ENCODE results near the gene ARHGEF25.

The ARHGEF25 gene

DNA sequence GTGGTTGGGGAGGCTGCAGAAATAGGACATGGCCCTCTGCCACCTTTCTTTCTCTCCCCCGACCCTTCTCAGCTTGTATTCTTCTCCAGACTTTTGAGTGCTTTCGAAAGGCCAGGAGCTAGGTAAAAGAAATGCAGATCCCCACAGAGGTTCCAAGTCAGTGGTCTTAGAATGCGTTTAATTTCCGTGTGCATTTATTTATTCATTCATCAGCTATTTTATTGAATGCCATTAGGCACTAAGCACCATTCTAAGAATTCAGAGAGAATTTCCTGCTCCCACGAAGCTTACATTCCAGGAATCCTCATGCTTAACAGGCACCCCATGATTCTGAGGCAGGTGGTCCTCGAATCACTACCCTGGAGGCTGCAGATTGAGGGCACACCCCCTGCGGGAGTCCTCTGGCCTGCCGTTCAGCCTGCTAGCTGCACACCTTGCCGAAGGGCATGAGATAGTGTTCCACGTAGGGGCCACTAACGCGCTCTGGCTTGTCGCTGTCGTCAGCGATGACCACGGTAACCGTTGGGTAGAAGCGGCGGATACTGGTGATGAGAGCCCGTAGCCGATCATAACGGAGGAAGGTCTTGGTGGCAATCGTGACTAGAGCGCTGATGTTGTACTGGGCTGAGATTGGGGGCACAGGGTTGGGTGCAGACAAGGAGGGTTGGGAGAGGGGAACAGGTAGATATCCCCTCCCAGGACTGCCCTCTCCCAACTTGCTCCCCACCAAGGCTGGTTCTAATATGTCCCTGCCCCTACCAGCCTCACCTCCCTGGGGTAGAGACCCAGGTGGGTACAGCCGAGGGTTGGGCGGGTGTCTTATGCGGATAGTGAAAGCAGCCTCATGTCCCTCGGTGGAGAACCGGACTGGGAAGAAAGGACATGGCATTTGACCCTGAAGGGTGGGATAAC, 17.3 kb downstream of the ARHGEF25 start:
- TF ChIP-seq, protein P1, sequence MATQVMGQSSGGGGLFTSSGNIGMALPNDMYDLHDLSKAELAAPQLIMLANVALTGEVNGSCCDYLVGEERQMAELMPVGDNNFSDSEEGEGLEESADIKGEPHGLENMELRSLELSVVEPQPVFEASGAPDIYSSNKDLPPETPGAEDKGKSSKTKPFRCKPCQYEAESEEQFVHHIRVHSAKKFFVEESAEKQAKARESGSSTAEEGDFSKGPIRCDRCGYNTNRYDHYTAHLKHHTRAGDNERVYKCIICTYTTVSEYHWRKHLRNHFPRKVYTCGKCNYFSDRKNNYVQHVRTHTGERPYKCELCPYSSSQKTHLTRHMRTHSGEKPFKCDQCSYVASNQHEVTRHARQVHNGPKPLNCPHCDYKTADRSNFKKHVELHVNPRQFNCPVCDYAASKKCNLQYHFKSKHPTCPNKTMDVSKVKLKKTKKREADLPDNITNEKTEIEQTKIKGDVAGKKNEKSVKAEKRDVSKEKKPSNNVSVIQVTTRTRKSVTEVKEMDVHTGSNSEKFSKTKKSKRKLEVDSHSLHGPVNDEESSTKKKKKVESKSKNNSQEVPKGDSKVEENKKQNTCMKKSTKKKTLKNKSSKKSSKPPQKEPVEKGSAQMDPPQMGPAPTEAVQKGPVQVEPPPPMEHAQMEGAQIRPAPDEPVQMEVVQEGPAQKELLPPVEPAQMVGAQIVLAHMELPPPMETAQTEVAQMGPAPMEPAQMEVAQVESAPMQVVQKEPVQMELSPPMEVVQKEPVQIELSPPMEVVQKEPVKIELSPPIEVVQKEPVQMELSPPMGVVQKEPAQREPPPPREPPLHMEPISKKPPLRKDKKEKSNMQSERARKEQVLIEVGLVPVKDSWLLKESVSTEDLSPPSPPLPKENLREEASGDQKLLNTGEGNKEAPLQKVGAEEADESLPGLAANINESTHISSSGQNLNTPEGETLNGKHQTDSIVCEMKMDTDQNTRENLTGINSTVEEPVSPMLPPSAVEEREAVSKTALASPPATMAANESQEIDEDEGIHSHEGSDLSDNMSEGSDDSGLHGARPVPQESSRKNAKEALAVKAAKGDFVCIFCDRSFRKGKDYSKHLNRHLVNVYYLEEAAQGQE (IDR thresholded peaks at IDR 0.05; ENCODE audit: insufficient read depth in 1 of 2, low read depth in 2 of 2, low read length in 2 of 2): no peak
- no peak for TF ChIP-seq TAF1 (IDR thresholded peaks at IDR 0.05; ENCODE audit: borderline replicate concordance, insufficient read depth, low read length)
- no peak for TF ChIP-seq SIN3A (IDR thresholded peaks at IDR 0.05; ENCODE audit: borderline replicate concordance, insufficient read depth, low read length)
- TF ChIP-seq POLR2AphosphoS5 (IDR thresholded peaks at IDR 0.05; ENCODE audit: low read depth, low read length): no peak
- TF ChIP-seq FOXP2 (optimal IDR thresholded peaks at IDR 0.05; ENCODE audit: borderline replicate concordance, extremely low read depth, extremely low read length, insufficient read depth): no peak

GRCh38 chr12:57629897-57630471, 18.7 kb downstream of the ARHGEF25 start:
- no peak for TF ChIP-seq FOXP2 (optimal IDR thresholded peaks at IDR 0.05; ENCODE audit: borderline replicate concordance, extremely low read depth, extremely low read length, insufficient read depth)
- TF ChIP-seq SIN3A (IDR thresholded peaks at IDR 0.05; ENCODE audit: borderline replicate concordance, insufficient read depth, low read length): no peak
- TF ChIP-seq POLR2AphosphoS5 (IDR thresholded peaks at IDR 0.05; ENCODE audit: low read depth, low read length): no peak
- TF ChIP-seq, protein P1 (IDR thresholded peaks at IDR 0.05; ENCODE audit: insufficient read depth in 1 of 2, low read depth in 2 of 2, low read length in 2 of 2): no peak
- no peak for TF ChIP-seq TAF1 (IDR thresholded peaks at IDR 0.05; ENCODE audit: borderline replicate concordance, insufficient read depth, low read length)

GRCh38 chr12:57630891-57631433, 19.7 kb downstream of the ARHGEF25 start:
- no peak for TF ChIP-seq FOXP2 (optimal IDR thresholded peaks at IDR 0.05; ENCODE audit: borderline replicate concordance, extremely low read depth, extremely low read length, insufficient read depth)
- TF ChIP-seq, protein P1 (IDR thresholded peaks at IDR 0.05; ENCODE audit: insufficient read depth in 1 of 2, low read depth in 2 of 2, low read length in 2 of 2): no peak
- no peak for TF ChIP-seq POLR2AphosphoS5 (IDR thresholded peaks at IDR 0.05; ENCODE audit: low read depth, low read length)
- no peak for TF ChIP-seq SIN3A (IDR thresholded peaks at IDR 0.05; ENCODE audit: borderline replicate concordance, insufficient read depth, low read length)
- TF ChIP-seq TAF1 (IDR thresholded peaks at IDR 0.05; ENCODE audit: borderline replicate concordance, insufficient read depth, low read length): no peak

DNA sequence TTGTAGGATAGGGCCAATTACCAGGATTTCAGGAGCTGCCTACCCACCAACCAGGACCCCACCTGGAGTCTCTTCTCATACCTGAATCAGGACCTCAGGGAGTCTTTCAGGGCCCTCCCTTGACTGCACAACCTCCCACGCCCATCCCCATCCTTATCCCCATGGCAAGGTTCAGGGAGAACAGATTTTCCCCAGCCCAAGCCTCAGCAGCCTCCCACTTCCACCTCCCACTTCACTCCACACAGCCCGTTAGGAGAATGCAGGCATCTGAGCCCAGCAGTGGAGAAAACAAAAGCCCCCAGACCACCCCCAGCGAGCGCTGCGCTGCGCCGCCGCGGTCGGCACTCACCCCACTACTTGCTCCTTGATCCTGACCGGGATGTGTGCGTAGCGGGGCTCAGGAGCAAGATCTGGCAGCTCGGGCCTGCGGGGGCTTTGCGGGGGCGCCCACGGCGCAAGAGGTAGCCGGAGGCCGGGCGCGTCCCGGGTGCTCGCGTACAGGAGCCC, 20.4 kb downstream of the ARHGEF25 start:
- TF ChIP-seq TAF1 (IDR thresholded peaks at IDR 0.05; ENCODE audit: borderline replicate concordance, insufficient read depth, low read length): no peak
- TF ChIP-seq, protein P1 (IDR thresholded peaks at IDR 0.05; ENCODE audit: insufficient read depth in 1 of 2, low read depth in 2 of 2, low read length in 2 of 2): no peak
- no peak for TF ChIP-seq SIN3A (IDR thresholded peaks at IDR 0.05; ENCODE audit: borderline replicate concordance, insufficient read depth, low read length)
- TF ChIP-seq POLR2AphosphoS5 (IDR thresholded peaks at IDR 0.05; ENCODE audit: low read depth, low read length): no peak
- TF ChIP-seq FOXP2 (optimal IDR thresholded peaks at IDR 0.05; ENCODE audit: borderline replicate concordance, extremely low read depth, extremely low read length, insufficient read depth): no peak

Measured in PFSK-1 (cell line).